Astrocyte of the cerebellum (primary cell): ENCODE results near the gene ELOVL5.
"Not testable (repeated sequence)": the region's sequence is repeated elsewhere in the genome, so short reads cannot be mapped to it uniquely, and the experiment has no call there.

Source experiments
- DNase-seq: peaks from one replicate; pipeline ENCODE4 v3.0.0-alpha.2; 2011; ENCODE audit warnings: low read depth
- H3K4me3 ChIP-seq: 2 replicates; pipeline ENCODE4 v1.5.1; 2011; ENCODE audit warnings: mild to moderate bottlenecking, low read depth, low read length, moderate library complexity
- CTCF ChIP-seq: IDR thresholded peaks from 2 replicates; pipeline ENCODE4 v1.5.1; 2012; ENCODE audit warnings: low read length, low read depth, moderate library complexity, mild to moderate bottlenecking; ENCODE audit errors: missing control alignments
- in situ Hi-C: cut with HindIII; loops from 2 replicates; pipeline ENCODE4 v1.10.0; 2017; ENCODE audit warnings: low sequenced_read_pairs

The ELOVL5 gene

DNA sequence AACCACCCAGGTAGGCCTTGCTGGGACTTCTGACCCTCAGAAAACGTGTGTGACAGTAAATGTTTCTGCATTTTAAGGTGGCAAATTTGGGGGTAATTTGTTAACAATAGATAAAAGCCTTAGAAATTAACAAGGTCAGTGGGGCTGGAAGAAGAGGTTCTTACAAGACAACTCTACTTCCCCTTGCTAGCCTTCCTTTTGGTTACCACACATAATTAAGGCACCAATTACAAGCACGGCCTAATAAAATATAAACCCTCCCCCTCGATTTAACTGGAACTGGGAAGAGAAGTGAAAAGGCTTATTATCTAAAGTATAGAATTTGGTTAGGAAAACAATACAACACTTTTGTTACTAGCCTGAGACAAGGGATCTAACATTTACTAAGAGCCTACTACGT lies 38.8 kb downstream of the ELOVL5 start:
- no peak for TF ChIP-seq CTCF
- H3K4me3 ChIP-seq: no peak overlapping the region
- no peak for DNase-seq
- in situ Hi-C loops: no loop called here

GRCh38 chr6:53309059-53309900 lies 39.5 kb downstream of the ELOVL5 start:
- DNase-seq: no peak
- in situ Hi-C loops: no loop called here
- no peak overlapping the region for H3K4me3 ChIP-seq
- no peak for TF ChIP-seq CTCF

DNA sequence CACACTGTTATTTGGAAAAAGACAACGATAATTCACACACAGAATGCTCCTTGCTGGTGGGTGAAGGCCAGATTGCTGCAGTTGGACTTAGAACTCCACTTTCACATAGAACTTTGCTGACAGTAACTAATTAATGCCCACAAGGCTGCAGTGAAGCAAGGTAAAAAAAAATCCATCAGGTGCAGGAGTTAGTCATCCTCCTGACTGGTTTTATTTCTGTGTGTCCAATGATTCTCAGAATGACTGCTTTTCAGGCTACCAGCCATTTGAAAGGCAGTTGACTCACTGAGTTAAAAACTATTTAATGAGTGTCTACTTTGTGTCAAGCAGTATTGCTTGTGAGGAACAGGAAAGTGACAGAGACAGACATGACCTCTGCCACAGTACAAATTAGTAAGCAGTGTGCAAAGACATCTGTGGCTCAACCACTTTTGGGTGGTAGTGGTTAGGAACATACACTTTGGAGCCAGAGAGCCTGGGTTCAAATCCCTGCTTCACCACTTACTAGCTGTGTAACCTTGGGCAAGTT lies 41.9 kb downstream of the ELOVL5 start:
- H3K4me3 ChIP-seq: no peak overlapping the region
- in situ Hi-C loops: no loop called here
- no peak for TF ChIP-seq CTCF
- DNase-seq: no peak

- in situ Hi-C loops, DNase-seq, H3K4me3 ChIP-seq: not testable (repeated sequence)
Measured at GRCh38 chr6:53306217-53306616, 42.5 kb downstream of the ELOVL5 start.

GRCh38 chr6:53305506-53306005 lies 43.2 kb downstream of the ELOVL5 start:
- DNase-seq, in situ Hi-C loops, H3K4me3 ChIP-seq: not testable (repeated sequence)

GRCh38 chr6:53304953-53305352 lies 43.8 kb downstream of the ELOVL5 start:
- H3K4me3 ChIP-seq, in situ Hi-C loops, DNase-seq: not testable (repeated sequence)

GRCh38 chr6:53302678-53303360 lies 45.9 kb downstream of the ELOVL5 start:
- in situ Hi-C loops: no loop called here
- peak; percentile 82 for DNase-seq
- no peak overlapping the region for H3K4me3 ChIP-seq
- TF ChIP-seq CTCF: no peak
